ENCODE measurements around the gene EIF3F.
A peak's percentile ranks its signal among the peaks of the same experiment; 100 is the strongest.

EIF3F gene

DNA sequence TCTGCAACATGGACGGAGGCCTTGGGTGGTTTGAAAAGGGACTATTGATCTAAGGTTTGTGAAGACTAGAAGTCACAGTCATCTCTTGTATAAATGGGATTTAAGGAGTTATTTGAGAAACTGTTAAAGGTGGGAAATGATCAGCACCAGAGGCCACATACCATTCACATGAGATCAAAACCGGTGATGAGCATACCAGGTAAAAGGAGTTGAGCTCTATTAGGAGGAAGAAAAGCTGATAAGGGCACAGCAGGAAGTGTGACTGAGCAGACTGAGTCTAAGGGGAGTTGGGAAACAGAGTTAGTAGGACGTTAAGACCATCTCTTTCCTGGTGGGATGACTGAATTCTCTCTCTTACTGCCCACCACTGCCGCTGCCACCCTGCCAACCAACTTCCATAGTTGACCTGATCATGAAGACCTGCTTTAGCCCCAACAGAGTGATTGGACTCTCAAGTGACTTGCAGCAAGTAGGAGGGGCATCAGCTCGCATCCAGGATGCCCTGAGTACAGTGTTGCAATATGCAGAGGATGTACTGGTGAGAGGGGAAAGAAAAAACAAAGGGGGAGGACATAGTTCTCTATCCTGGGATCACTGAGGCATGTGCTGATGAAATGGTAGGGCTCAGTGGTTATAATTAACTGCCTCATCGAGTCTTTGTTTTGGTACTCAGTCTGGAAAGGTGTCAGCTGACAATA is 7.6 kb downstream of the EIF3F start:
- no peak for DNase-seq

DNA sequence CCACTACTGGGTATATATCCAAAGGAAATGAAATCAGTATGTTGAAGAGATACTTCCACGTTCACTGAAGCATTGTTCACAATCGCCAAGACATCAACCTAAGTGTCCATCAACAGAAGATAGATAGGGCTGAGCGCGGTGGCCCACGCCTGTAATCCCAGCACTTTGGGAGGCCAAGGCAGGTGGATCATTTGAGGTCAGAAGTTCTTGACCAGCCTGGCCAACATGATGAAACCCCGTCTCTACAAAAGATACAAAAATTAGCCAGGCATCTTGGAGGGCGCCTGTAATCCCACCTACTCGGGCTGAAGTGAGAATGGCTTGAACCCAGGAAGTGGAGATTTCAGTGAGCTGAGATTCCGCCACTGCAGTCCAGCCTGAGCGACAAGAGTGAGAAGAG is 12.7 kb downstream of the EIF3F start:
- DNase-seq = no peak

DNA sequence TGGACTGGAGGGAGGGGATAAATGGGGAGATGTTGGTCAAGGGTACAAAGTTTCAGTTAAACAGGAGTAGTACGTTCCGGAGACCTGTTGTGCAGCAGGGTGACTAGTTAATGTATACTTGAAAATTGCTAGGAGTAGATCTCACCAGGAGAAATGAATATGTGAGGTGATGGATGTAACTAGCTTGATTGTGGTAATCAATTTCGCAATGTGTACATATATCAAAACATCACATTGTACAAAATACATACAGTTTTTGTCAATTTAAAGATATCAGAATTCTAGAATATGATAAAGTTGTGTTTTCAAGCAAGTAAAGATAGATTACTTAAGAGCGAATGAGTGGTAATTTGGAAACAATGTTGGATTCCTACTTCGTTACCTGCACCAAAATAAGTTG is 13.3 kb downstream of the EIF3F start:
- DNase-seq = no peak

DNA sequence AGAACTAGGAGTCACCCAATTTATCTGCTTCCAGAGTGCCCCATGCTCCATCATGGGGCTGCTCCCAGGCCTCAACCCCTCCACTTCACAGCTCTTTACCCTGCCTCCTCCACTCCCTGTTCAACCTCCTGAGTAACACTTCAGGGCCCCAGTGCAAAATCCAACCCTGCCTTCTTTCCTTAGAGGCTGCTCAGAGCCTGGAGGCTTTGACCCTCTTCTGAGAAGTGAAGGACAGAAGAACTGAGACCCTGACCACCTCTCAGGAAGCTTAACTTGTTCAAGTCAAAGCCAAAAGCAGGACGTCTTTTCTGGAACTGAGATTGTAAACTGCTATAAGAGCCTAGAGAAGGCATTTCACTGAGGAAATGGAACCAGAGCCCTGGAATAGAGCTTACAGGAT is 15.5 kb downstream of the EIF3F start:
- no peak for DNase-seq

DNA sequence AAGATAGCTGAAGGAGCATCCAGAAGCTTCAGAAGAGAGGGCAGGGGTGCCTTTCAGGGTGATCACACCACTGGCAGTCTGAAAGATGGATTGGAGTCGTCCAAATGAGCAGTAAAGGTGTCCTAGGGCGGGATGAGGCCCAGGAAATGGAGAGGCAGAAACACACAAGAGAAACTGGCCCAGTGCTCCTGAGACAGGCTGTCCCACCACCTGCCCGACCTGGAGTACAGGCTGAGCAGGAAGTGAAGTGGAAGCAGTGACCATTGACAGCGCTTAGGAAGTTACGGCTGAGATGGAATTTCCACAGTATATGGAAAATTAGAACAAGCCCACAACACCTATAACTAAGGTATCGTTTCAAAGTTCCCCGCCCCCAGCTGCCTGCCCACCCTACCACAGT is 16.1 kb downstream of the EIF3F start:
- DNase-seq = no peak

DNA sequence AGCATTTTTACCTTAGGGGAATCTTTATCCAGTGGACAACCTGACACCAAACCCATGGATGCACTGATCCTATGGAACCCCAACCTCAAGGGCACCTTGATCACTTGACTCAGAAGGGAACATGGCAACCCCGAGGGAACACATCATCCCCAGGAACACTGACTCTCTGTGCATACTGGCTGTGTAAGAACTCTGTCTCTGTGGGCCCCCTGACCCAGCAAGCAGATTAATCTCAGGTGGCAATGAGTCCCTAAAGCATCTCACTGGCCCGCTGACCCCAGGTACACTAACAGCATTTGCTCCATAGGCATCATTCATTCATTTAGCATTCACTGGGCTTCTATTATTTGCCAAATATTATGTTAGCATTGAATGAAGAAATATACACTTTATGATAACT is 16.9 kb downstream of the EIF3F start:
- no peak for DNase-seq

DNA sequence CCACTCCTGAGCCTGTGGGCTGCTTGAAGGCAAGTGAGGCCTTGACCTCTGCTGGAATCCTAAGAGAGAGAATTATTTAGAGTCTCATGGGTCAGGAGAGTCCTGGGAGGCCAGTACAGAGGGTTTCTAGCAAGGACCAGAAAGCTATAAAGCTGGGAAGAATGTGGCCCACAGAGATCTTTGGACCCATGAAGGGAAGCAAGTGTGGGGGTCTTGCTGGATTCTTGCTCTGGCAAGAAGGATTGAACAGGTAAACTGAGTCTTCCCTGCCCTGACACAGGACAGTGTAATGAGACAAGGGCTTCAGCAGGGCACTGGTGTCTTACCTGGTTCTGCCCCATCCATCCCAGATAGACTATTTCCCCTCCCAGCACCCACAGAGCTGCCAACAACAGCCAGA is 18.4 kb downstream of the EIF3F start:
- no peak for DNase-seq

DNA sequence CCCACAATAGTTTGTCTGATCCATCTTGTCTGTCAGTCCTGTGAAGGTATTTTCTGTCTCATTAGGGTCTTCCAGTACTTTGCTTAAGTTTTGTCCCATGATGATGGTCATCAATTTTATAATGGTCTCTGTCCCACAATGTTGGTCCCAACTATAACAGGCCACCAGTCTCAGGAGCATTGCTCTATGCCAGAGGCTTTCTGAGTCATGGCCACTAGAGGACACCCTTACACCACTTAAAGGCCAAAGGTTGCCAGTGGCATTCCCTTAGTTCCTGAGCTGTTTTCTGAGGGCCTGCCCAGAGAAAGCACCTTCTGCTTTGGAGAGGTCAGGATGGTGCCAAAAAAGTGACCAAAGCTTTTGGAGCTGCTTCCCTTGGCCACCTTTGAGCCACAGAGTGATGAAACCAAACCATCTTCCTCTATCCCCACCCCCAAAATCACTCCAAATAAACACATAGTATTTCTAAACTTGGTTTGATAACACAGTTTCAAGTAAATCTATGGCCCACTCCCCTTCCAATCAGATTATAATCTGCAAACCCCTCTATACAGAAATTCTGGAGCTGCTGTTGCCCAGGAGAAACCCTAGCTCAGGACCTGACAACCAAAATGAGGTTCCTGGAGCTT is 19.3 kb downstream of the EIF3F start:
- DNase-seq = peak; percentile 57

DNA sequence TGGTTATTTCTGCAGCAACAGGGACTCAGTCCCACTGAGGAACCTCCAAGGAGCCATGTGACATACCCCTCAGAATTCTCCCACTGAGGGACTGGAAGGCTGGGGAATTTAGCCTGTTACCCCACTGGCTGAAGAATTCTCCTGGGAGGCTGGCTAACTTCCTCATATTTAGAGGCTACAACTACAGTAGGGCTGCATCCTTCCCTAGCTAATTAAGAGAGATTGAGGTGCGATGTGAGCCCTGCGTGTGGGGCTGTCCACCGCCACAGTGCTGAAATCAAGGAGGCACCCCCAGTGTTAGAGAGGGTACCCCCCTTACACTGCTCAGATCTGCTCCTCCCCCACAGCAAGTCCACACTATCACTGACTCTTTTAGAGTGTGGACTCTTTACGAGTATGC is 21.1 kb downstream of the EIF3F start:
- no peak for DNase-seq

DNA sequence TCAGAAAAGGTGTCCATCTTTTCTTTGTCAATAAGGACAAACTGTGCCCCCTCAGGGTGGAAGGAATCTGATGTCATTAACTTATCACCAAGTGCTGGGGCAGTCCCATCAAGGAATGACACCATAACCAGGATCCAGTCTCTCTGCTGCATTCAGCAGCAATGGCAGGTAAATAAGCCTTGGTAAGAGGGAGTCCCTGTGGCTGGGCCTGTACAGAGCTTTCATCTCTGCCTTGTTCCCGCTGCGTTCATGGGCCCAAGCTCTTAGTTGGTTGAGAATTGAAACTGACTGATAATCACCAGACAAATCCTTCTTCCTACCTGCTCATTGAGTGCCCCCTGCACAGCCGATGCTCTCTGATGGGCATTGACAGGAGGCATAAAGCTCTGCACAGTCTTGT is 22.7 kb downstream of the EIF3F start:
- DNase-seq = no peak

DNA sequence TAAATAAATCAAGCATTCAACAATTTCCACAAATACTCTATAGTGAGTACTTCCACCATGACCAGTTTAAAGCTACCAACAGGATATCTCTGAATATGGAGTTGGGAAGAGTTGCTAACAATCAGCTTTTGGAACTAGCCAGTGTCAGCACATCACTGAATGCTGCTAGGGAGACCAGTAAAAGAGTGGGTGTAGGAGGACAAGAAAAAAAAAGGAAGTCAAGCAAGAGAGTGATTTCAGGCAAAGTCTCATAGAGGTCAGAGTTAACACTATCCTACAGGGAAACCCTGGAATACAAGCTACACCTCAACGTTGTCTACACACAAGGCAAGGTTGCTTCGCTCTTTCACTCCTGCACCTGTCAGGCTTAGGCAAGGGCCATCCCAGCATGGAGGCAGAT is 24.2 kb downstream of the EIF3F start:
- DNase-seq = no peak

DNA sequence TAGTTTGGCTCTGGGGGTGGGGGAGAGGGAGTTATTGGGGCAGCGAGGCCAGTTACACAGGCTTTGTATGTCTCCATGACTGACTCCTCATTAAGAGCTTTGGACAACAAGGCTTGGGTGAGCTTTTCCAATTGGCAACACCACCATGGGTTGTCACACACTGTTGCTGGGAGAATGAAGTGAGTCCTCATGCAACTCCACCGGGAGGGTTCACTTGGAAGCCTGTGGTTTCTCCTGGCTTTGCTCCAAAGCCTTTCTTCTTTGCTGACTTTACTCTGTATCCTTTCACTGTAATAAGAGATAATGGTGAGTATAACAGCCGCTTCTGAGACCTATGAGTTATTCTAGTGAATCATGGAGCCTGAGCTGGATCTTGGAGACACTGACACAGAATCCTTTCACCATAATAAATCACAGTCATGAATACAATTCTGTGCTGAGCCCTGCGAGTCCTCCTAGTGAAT is 24.9 kb downstream of the EIF3F start:
- DNase-seq = no peak

DNA sequence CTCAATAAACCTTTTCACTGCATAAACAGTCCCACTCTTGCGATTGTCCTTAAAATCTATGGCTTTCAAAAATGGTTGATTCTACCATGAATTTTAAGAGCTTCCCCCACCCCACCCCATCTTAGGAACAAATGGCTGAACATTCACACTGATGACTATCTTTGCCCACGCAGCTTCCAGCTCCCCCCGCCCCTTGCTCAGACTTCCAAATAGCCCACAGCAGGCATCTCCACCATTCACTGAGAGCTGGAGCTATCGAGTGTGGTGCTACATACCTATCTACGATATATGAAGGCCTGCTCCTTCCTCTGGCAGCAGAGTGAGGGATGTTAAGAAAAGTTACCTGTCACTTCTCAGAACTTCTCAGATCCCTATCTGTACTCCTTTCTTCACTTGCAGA is 26.7 kb downstream of the EIF3F start:
- no peak for DNase-seq

DNA sequence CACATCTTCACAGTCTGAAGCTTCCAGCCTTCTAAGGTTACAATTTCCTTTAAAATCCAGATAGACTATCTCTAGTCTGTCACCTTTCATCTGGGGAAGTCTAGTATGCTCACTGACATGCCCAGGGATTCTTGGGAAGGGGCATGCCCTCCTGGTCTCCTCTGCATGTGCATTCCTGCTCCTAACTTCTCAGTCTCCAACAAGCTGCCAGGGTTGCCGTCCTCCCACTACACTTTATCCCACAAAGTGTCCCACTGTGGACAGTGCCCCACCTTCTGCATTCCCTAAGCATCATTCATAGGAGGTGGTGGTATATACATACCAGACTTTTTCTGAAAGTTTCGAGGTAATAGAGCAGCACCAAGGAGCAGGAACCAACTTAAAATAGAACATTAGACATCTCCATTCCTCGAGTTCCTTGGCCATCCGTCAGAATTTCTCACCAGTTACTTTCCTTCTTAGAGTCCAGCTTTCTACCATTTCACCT is 28.7 kb downstream of the EIF3F start:
- DNase-seq = no peak

DNA sequence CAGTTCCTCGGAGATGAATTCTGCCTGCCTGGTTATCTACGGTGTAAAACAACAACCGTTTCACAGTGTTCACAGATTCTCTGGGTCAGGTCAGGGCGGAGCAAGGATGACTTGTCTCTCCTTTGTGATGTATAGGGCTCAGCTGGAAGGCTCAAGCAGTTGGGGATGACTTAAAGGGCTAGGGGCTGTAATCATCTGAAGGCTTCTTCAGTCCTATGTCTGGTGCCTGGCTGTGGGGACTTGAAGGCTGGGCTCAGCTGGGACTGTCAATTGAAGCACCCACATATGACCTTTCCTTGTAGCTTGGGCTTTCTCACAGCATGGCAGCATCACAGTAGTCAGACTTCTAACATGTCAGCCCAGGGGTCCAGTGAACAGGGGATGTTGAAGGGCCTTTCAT is 29.3 kb downstream of the EIF3F start:
- DNase-seq = no peak

DNA sequence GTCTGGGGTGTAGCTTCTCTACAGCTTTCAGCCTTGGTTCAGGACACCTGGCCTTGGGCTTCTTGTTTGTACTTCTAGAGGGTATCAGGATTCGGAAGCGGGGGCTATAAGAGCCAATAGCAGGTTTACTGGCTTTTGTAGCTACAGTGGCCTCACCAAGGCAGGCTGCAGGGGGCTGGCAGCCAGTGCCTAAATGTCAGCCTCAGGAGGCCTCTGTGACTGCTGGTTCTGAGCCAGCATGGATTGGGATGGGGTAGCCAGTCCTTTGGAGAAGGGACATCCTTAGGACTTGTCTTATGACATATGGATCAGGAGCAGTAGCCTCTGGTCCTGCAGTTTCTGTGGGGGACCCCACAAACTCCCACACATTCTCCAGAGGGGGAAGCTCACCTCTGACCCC is 29.9 kb downstream of the EIF3F start:
- no peak for DNase-seq

DNA sequence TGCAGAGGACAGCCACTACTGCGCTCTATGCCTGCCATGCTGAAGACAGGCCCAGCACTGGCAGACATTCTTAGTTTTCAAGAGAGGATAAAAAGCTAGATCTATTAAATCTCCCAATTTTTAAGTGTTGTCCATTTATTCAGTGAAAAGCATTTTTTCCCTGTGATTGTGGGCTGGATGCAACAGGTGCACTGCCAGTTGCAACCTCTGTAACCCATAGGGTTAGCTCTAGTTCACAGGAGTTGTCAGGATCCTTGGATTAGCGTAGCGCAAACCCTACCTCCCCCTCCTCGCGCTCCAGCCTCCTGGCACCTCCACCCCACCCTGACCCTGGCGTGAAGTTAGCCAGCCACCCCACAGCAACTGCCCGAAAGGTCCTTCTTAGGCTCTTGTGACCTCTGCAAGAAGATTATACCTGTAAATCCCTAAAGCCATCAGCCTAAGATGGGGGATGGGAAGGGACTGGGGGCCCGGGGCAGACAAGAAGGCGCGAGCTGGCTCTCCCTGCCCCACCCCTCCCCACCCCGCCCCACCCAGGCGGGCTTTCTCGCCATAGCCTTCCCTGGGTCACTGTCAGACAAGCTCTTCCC is 30.9 kb downstream of the EIF3F start:
- no peak for DNase-seq

DNA sequence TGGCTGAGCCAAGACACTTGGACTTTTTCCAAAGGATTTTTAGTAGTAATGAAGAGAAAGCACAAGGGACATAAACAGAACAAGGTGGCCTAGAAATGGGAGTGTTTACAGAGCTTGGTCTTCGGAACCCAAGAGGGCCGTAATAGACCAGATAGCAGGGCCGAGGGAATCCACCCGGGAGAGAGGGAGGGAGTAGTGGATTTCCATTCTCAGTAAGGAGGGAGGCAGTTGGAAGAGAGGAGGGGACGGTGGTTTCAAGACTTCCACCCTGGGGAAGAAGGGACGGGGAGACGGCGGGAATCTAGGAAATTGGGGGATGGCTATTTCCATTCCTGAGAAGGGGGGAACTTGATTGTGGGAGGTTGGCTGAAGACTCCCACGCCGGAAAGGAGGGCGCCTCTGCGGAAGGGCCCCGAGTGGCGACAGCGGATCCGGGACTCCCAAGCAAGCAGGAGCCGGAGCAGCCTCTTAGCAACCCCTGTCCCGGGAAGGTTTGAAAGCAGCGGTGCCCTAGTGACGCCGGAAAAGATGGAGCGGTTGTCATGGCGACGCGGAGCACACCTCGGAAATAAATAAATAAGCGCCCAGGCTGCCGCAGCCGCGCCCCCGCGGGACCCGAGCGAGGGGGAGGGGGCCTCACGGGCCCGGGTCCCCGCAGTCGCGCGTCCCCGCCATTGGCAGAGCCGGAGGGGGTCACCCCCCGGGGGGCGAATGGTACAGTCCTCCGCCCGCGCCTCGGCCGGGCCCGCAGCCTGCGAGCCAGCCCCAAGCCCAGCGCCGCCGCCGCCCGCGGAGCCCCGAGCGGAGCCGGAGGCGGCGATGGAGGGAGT is 31.6 kb downstream of the EIF3F start:
- peak; percentile 56 for DNase-seq

DNA sequence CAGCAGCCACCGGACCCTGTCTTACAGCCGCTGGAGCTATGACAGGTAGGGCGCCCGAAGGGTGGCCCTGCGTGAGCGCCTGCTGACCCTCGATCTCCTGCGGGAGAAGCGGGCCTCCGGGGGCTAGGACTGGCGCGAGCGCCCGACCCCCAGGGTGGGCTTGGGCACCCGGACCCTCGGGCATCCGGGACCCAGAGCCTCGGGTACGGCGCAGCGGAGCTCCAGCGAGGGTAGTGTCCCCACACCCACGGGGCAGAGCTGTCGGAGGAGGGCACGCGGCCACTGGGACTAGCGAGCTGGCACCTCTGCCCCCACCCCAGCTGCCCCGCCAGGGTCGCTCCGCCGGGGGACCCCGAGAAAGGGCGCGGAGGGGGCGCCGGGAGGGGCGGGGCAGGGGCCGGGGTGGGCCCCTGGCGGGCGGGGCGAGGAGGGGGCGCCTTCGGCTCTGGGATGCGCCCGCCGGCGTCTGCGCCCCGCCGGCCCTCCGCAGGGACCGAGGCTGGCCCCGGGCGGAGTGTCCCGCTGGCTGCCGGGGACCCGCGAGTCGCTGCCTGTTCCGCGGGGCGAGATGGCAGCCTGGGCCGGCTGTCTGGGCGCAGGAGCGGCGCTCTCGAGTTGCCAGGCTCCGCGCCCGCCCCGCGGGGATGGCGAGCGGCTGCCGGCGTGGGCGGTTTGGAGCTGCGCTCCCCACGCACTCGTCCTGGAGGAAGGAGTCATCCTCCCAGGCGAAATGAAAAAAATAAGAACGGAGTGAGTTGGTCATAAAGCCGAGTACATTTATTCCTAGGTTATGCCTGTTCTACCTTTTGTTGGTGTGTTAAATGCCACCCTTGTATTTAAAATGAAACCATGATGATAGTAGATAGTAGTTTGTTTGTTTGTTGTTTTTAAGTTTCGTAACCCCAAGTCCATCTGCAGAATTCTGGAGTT is 32.4 kb downstream of the EIF3F start:
- no peak for DNase-seq

DNA sequence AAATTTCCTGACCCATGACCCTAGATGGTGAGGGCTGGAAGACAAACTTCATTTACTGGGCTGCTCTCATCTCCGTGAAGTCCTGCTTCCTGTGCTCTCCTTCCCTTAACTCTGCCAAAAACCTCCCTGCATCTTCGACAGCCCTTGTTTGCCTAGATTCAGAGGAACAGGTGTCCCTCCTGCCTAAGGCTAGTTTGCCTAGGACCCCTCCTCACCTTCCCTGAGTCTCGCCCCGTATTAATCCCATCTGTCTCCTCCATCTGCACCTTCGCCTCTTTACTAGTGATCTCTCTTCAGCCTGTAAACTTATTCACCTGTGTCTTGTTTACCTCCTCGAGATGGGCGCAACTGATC is 33.1 kb downstream of the EIF3F start:
- no peak for DNase-seq

DNA sequence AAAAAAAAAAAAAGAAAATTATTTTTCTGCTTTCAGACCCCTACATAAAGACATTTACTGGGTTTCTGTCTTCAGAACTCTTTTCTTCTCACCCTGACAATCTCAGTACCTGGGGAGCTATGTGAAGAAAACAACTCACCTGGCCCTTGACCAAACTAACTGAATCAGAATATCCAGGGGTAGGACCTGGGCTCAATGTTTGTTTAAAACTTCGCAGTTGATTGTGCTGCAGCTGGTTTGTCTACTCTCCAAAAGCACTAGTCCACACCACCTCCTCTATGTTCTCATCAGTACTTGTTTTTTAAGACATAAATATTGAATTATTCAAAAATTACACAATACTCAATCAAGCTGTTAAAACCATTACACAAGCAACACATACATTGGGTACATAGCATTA is 34.8 kb downstream of the EIF3F start:
- no peak for DNase-seq

DNA sequence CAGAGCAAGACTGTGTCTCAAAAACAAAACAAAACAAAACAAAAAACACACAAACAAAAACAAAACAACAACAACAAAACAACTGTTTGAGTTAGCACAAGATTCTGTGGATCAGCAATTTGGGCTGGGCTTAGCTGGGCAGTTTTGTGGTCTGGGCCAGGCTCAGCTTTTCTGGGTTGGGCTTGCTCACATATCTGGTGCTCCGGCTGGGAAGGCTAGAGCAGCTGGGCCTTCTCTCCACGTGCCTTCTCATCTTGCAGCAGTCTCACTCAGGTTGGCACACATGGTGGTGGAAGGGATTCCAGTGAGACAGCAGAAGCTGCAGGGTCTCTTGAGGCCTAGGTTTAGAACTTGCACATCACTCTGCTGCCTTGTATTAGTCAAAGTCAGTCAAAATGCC is 35.7 kb downstream of the EIF3F start:
- no peak for DNase-seq
